Measurements from ENCODE around the gene TCF4. TPM values are rescaled to one million over a fixed set of nuclear protein-coding genes. Genes with fewer than 3 reads are reported as not detected.

The TCF4 gene
- polyA plus RNA-seq, 1 donor (not counting 4 experiments of a cell fraction or from before 2014, with no cell fraction given) = 9.7 TPM

DNA sequence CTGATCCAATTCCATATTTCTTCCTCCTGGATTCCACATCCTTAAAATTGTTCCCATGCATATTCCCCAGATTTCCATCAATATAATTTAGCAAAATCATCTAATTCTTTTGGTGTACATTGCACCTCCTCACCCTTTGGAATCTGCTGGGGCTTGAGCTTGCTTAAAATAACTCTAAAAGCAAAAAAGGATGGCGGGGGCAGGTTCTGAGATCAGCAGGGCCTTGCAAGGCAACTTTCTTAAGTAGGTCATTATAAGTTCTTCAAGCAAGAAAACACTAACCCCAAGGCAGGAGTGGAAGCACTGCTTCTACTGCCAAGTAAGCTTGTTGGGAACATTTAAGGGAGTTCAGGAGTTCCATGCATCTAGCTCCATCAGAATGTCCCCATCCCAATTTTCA lies 374.4 kb downstream of the TCF4 start:
- Histone ChIP-seq H3K4me2 (ENCODE audit: control insufficient read depth, extremely low read depth, insufficient read depth, low read depth, low read length) (no peak overlapping the region), H3K4me1 (ENCODE audit: control insufficient read depth, extremely low read depth, insufficient read depth, low read length) (no peaks in the 10 kb centered on the region), H3K4me3 (ENCODE audit: control insufficient read depth in 2 of 3, extremely low read depth in 1 of 3, insufficient read depth in 2 of 3, low read depth in 1 of 3, low read length in 3 of 3) (no peak overlapping the region), H3K27me3 (ENCODE audit: control insufficient read depth, extremely low read depth, insufficient read depth, low read length) (peaks cover 7% of the 10 kb centered on the region), H3K9me3 (ENCODE audit: control insufficient read depth, low read depth, low read length) (no peaks in the 10 kb centered on the region), H4K20me1 (ENCODE audit: control insufficient read depth, extremely low read depth, insufficient read depth, low read length) (no peaks in the 10 kb centered on the region), H3K36me3 (ENCODE audit: control insufficient read depth in 2 of 2, extremely low read depth in 1 of 2, insufficient read depth in 2 of 2, low read length in 2 of 2) (no peaks in the 10 kb centered on the region), H3K9ac (ENCODE audit: control insufficient read depth, extremely low read depth, insufficient read depth, low read length) (no peak overlapping the region), H2AFZ (ENCODE audit: control insufficient read depth, low read length) (no peak overlapping the region), H3K9me1 (ENCODE audit: control insufficient read depth, extremely low read depth, insufficient read depth, low read length) (no peaks in the 10 kb centered on the region), H3K79me2 (ENCODE audit: control insufficient read depth, insufficient read depth, low read length) (no peaks in the 10 kb centered on the region), H3K27ac (ENCODE audit: control insufficient read depth, insufficient read depth, low read length) (no peak overlapping the region)
- TF ChIP-seq EZH2 (IDR thresholded peaks at IDR 0.05; ENCODE audit: low read length) = no peak
- TF ChIP-seq, protein P1, sequence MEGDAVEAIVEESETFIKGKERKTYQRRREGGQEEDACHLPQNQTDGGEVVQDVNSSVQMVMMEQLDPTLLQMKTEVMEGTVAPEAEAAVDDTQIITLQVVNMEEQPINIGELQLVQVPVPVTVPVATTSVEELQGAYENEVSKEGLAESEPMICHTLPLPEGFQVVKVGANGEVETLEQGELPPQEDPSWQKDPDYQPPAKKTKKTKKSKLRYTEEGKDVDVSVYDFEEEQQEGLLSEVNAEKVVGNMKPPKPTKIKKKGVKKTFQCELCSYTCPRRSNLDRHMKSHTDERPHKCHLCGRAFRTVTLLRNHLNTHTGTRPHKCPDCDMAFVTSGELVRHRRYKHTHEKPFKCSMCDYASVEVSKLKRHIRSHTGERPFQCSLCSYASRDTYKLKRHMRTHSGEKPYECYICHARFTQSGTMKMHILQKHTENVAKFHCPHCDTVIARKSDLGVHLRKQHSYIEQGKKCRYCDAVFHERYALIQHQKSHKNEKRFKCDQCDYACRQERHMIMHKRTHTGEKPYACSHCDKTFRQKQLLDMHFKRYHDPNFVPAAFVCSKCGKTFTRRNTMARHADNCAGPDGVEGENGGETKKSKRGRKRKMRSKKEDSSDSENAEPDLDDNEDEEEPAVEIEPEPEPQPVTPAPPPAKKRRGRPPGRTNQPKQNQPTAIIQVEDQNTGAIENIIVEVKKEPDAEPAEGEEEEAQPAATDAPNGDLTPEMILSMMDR (optimal IDR thresholded peaks at IDR 0.05 in 1 of 3, IDR thresholded peaks at IDR 0.05 in 1 of 3, conservative IDR thresholded peaks at IDR 0.05 in 1 of 3; ENCODE audit: extremely low read depth in 1 of 3, insufficient read depth in 2 of 3, low read length in 3 of 3) = no peak
- FAIRE-seq = no peak
- dilution Hi-C loops (cut with MboI; ENCODE audit: extremely low pct_ligation_motif_present, low sequenced_read_pairs) = no loop called here
- no peak for DNase-seq (ENCODE audit: low read depth, low spot score)

DNA sequence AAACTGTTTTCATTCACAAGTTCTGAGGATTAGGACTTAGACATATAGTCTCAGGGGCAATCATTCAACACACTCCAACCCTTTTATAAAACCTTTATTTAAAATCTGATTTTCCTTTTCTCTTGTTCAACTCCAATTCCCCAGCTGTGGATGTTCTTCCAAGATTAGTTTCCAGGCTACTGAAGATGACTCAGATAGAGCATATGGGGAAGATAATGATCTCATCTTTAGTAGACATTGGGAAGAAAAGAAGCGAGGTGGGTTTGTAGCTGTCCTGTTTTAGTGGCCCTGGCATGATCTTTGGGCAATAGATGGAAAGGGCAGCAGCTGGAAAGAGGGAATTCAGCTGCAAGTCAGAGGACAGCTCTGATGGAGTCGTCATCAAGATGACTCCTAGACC lies 381.1 kb downstream of the TCF4 start:
- H3K27me3 ChIP-seq (ENCODE audit: control insufficient read depth, extremely low read depth, insufficient read depth, low read length) = no peaks in the 10 kb centered on the region
- H3K4me3 ChIP-seq (ENCODE audit: control insufficient read depth in 2 of 3, extremely low read depth in 1 of 3, insufficient read depth in 2 of 3, low read depth in 1 of 3, low read length in 3 of 3) = no peak overlapping the region
- no peak for DNase-seq (ENCODE audit: low read depth, low spot score)
- TF ChIP-seq, protein P1 (optimal IDR thresholded peaks at IDR 0.05 in 1 of 3, IDR thresholded peaks at IDR 0.05 in 1 of 3, conservative IDR thresholded peaks at IDR 0.05 in 1 of 3; ENCODE audit: extremely low read depth in 1 of 3, insufficient read depth in 2 of 3, low read length in 3 of 3) = no peak
- TF ChIP-seq EZH2 (IDR thresholded peaks at IDR 0.05; ENCODE audit: low read length) = no peak
- no peaks in the 10 kb centered on the region for H4K20me1 ChIP-seq (ENCODE audit: control insufficient read depth, extremely low read depth, insufficient read depth, low read length)
- H3K36me3 ChIP-seq (ENCODE audit: control insufficient read depth in 2 of 2, extremely low read depth in 1 of 2, insufficient read depth in 2 of 2, low read length in 2 of 2) = no peaks in the 10 kb centered on the region
- no peaks in the 10 kb centered on the region for H3K79me2 ChIP-seq (ENCODE audit: control insufficient read depth, insufficient read depth, low read length)
- no peak overlapping the region for H3K27ac ChIP-seq (ENCODE audit: control insufficient read depth, insufficient read depth, low read length)
- no peak overlapping the region for H3K4me2 ChIP-seq (ENCODE audit: control insufficient read depth, extremely low read depth, insufficient read depth, low read depth, low read length)
- dilution Hi-C loops (cut with MboI; ENCODE audit: extremely low pct_ligation_motif_present, low sequenced_read_pairs) = no loop called here
- FAIRE-seq = no peak
- no peaks in the 10 kb centered on the region for H3K4me1 ChIP-seq (ENCODE audit: control insufficient read depth, extremely low read depth, insufficient read depth, low read length)
- no peaks in the 10 kb centered on the region for H3K9me1 ChIP-seq (ENCODE audit: control insufficient read depth, extremely low read depth, insufficient read depth, low read length)
- no peak overlapping the region for H3K9ac ChIP-seq (ENCODE audit: control insufficient read depth, extremely low read depth, insufficient read depth, low read length)
- no peak overlapping the region for H2AFZ ChIP-seq (ENCODE audit: control insufficient read depth, low read length)
- H3K9me3 ChIP-seq (ENCODE audit: control insufficient read depth, low read depth, low read length) = no peaks in the 10 kb centered on the region

Data from keratinocyte (primary cell).